UCSD-AML1 (cell line): ENCODE measurements around the gene NSUN5.
"Not testable (repeated sequence)": the region's sequence is repeated elsewhere in the genome, so short reads cannot be mapped to it uniquely, and the experiment has no call there.

ENCODE experiments used
- DNase-seq: peaks from one replicate; lab custom pipeline; 2025; ENCODE audit not compliant: unreplicated experiment; lab: John Stamatoyannopoulos, UW

The NSUN5 gene

DNA sequence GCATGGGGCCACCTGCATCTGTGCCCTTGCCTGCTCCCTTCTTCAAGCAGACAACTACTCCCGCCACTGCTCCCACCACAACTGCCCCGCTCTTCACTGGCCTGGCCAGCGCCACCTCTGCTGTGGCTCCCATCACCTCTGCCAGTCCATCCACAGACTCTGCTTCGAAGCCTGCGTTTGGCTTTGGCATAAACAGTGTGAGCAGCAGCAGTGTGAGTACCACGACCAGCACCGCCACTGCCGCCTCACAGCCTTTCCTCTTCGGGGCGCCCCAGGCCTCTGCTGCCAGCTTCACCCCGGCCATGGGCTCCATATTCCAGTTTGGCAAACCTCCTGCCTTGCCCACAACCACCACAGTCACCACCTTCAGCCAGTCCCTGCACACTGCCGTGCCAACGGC is 11.4 kb downstream of the NSUN5 start:
- DNase-seq: not testable (repeated sequence)

- DNase-seq: not testable (repeated sequence)
Measured at GRCh38 chr7:73277210-73277609, 31.4 kb downstream of the NSUN5 start.

- not testable (repeated sequence) for DNase-seq
Measured at GRCh38 chr7:73267813-73268212, 40.8 kb downstream of the NSUN5 start.

GRCh38 chr7:73266719-73267368 is 41.8 kb downstream of the NSUN5 start:
- DNase-seq: not testable (repeated sequence)

DNA sequence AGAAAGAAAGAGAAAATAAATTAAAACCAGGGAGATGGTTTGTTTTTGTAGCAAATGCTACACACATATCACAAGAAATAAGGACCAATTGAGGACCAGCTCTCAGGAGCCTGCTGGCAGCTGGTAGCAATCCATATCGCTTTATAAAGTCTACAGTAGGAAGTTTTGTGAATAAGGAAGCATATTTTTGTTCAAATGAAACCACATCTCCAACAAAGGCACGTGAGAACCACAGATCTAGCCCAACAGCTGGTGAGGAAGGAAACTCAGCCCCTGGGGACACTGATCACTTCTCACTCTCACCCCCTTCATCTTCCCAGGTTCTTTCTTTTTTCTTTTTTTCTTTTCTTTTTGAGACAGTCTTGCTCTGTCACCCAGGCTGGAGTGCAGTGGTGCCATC is 46.2 kb downstream of the NSUN5 start:
- DNase-seq: not testable (repeated sequence)
